ENCODE data around the gene KLHL35.

Gene KLHL35

GRCh38 chr11:75384438-75385080 lies 48.4 kb downstream of the KLHL35 start:
- TF ChIP-seq CTCF (IDR thresholded peaks at IDR 0.05) = peak; percentile 95

GRCh38 chr11:75383246-75383645 lies 49.8 kb downstream of the KLHL35 start:
- no peak for TF ChIP-seq CTCF (IDR thresholded peaks at IDR 0.05)

DNA sequence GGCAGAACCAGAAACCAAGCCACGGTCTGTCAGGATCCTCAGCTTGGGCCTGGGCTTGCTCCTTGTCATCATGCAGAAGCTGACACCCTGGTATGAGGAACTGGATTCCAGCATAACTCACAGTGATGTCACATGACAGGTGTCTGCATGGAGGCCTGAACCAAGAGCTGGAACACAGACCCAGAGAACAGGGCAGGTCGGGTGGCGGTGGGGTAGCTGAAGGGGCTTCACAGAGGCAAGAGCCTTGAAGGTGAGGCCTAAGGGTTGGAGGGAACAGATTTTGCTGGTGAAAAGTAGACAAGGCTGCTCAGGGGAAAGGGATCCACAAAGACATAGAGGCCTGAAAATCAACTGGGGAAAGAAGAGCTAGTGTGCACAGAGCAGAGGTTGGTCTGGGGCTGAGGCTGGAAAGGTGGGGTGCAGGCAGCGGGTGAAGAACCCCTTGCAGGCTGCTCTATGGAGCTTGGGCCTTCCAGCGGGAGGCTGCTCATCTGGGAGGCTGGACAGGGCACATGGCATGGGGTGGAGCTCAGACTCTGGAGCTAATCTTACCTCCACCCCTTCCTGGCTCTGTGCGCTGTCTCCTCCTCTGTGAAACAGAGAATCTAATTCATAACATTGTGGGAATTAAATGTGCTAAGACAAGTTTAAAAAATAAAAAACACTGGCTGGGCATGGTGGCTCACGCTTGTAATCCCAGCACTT lies 52.1 kb downstream of the KLHL35 start:
- no peak for TF ChIP-seq CTCF (IDR thresholded peaks at IDR 0.05)

DNA sequence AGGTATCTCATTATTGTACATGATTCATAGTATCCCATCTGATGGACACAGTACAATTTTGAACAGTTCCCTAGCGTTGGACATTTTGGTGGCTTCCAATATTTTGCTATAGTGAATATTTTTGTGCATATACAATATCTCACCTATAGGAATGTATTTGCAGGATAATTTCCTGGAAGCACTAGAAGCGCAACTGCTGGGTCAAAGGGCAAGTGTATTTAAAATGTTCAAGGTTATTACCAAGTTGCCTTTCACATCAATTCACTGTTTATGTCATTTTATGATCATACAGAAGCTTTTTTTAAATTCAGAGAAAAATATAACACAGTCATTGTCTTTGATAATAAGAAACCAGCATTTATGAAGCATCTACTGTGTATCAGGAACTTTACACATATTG lies 52.8 kb downstream of the KLHL35 start:
- TF ChIP-seq CTCF (IDR thresholded peaks at IDR 0.05) = no peak

- no peak for TF ChIP-seq CTCF (IDR thresholded peaks at IDR 0.05)
These were observed 56.8 kb downstream of the KLHL35 start for GRCh38 chr11:75376175-75376574.

DNA sequence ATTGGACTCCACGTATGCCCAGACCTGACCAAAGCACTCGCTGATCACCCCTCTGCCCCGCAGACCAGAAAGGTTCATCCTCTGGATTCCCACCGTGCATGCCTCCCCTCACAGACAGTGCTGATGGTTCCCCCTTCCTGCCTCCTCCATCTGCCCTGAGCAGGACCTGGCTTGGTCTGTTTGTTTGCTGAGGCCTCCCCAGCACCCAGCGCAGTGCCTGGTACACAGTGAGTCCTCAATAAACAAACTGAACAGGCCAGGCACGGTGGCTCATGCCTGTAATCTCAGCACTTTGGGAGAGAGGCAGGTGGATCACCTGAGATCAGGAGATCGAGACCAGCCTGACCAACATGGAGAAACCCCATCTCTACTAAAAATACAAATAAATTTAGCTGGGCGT lies 57.4 kb downstream of the KLHL35 start:
- no peak for TF ChIP-seq CTCF (IDR thresholded peaks at IDR 0.05)

DNA sequence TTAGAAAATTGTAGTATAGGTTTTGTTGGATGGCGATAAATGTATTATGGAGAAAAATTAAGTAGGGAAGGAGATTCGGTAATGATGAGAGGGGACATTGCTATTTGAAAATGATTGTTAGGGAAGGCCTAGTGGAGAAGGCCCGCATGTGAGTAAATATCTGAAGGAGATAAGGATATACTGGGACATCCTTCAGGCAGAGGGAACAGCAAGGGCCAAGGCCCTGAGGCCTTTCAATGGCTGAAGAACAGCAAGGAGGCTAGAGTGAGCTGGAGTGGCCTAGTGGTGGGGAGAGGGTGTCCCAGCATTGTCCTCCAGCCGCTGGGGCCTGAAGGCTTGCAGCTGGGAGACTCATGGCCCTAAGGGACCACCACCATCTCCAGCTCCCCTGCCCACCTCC lies 58.4 kb downstream of the KLHL35 start:
- no peak for TF ChIP-seq CTCF (IDR thresholded peaks at IDR 0.05)
